Adipose tissue (tissue), 3 donors: ENCODE measurements around the gene SAMHD1. TPM values are rescaled to one million over a fixed set of nuclear protein-coding genes. Genes with fewer than 3 reads are reported as not detected.
"Not testable (repeated sequence)": the region's sequence is repeated elsewhere in the genome, so short reads cannot be mapped to it uniquely, and the experiment has no call there.

ENCODE experiments used
- H3K27ac ChIP-seq: one replicate; pipeline ENCODE4 v1.5.1; 2013; ENCODE audit warnings: low read depth, low read length
- WGBS, 3 donors: extraction: QIAGEN DNeasy Blood & Tissue Kit; methylation state at CpG; one replicate each; pipeline ENCODE4 v1.1.7; 2013; 5-methylcytosine and 5-hydroxymethylcytosine counted together
- polyA plus RNA-seq, 3 donors: library from polyadenylated mRNA; stranded (reverse); fragments of 200-250 nt; gene quantifications; one replicate each; pipeline ENCODE4 v1.2.3, GENCODE V29; 2013
- donor health status: healthy with polysubstance abuse.
- donor health status: Bipolar disorder and iron deficiency.
- donor health status: healthy.

Gene SAMHD1
- polyA plus RNA-seq, 3 donors = 45.6 to 179 (median 60.1) TPM

DNA sequence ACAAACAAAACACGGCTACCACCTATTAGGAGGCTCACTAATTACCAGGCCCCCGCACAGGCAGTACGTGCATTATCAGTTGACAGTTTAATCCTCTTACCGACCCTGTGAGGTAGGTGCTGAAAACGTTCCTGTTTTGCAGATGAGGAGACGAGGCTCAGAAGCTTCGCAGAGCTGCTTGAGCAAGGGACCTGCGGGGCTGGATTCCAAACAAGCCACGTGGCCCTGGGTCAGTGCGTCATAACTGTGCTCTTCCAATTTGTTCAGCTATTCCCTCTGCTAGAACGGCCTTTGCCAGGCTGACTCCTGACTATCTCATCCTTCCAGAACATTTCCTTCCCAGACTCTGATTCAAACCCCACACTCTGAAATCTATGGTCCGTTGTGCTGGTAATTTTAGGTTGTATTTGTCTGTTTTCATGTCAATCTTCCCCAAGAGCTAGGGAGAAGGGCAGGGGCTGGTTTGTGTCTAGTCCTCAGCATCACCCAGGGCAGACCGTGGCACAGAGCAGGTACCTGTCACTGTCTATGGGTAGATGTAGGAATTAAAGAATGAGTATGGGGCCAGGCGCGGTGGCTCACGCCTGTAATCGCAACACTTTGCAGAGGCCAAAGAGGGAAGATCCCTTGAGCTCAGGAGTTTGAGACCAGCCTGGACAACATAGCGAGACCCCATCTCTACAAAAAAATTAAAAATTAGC is 104.3 kb downstream of the SAMHD1 start:
- 72 to 76% (median 75%) methylated on average over 18 of the region's 18 CpGs for WGBS, 3 donors
- H3K27ac ChIP-seq = no peak overlapping the region

- WGBS, 3 donors = 77 to 87% (median 83%) methylated on average over 10 of the region's 10 CpGs
These were observed 106.1 kb downstream of the SAMHD1 start for GRCh38 chr20:36845288-36845971.

GRCh38 chr20:36841030-36841429 is 110.5 kb downstream of the SAMHD1 start:
- H3K27ac ChIP-seq = not testable (repeated sequence)
- WGBS, 3 donors = 92 to 97% (median 97%) methylated on average over 9 of the region's 9 CpGs

More at GRCh38 chr20:36845288-36845971, 106.1 kb downstream of the SAMHD1 start:
- no peak overlapping the region for H3K27ac ChIP-seq

Other genes starting within 250 kb of the SAMHD1 start
- 10 to 100 TPM in 1 of 3 donors, 1 to 10 TPM in 2; 8.4 to 24.4 (median 9.0) TPM for gene NDRG3, start 205.6 kb downstream of the SAMHD1 start, polyA plus RNA-seq
- 1 to 10 TPM; 2.7 to 8.2 (median 4.2) TPM for gene DSN1, start 177.9 kb downstream of the SAMHD1 start, polyA plus RNA-seq
- gene TLDC2, start 75.6 kb downstream of the SAMHD1 start, polyA plus RNA-seq = under 1 TPM in 2 of 3 donors, not detected in 1; 0.10 to 0.26 TPM
- gene RBL1, start 144.3 kb upstream of the SAMHD1 start, polyA plus RNA-seq = 1 to 10 TPM; 1.2 to 1.9 (median 1.3) TPM
- gene RPN2, start 227.6 kb upstream of the SAMHD1 start, polyA plus RNA-seq = 100 to 1,000 TPM in 1 of 3 donors, 10 to 100 TPM in 2; 58.0 to 135 (median 79.1) TPM
- gene MROH8, start 227.8 kb upstream of the SAMHD1 start, polyA plus RNA-seq = 1 to 10 TPM in 2 of 3 donors, under 1 TPM in 1; 0.35 to 5.5 (median 3.6) TPM